HG02642 (cell line): Measurements from ENCODE around the gene MOCS1.

ENCODE experiments used
- ATAC-seq: cut with Tn5 transposase; IDR thresholded peaks from one replicate; pipeline ENCODE4 v1.9.1; 2021; ENCODE audit warnings: mild to moderate bottlenecking; ENCODE audit not compliant: unreplicated experiment, poor library complexity

Gene MOCS1

GRCh38 chr6:39950125-39950720 lies 16.0 kb upstream of the MOCS1 start:
- ATAC-seq: no peak

- no peak for ATAC-seq
Observed at GRCh38 chr6:39948199-39948791, 14.0 kb upstream of the MOCS1 start.

- ATAC-seq: no peak
Observed at GRCh38 chr6:39947611-39948068, 13.4 kb upstream of the MOCS1 start.

- ATAC-seq: no peak
Observed at GRCh38 chr6:39945626-39946025, 11.4 kb upstream of the MOCS1 start.

GRCh38 chr6:39942903-39943580 lies 8.8 kb upstream of the MOCS1 start:
- ATAC-seq: no peak

- ATAC-seq: no peak
Observed at GRCh38 chr6:39941820-39942219, 7.6 kb upstream of the MOCS1 start.

GRCh38 chr6:39941138-39941537 lies 6.9 kb upstream of the MOCS1 start:
- no peak for ATAC-seq

- ATAC-seq: no peak
Observed at GRCh38 chr6:39938773-39939654, 4.8 kb upstream of the MOCS1 start.

GRCh38 chr6:39937686-39938333 lies 3.5 kb upstream of the MOCS1 start:
- ATAC-seq: no peak

GRCh38 chr6:39936857-39937256 lies 2.6 kb upstream of the MOCS1 start:
- no peak for ATAC-seq

GRCh38 chr6:39935241-39935640 lies 979 bp upstream of the MOCS1 start:
- ATAC-seq: no peak

GRCh38 chr6:39933669-39934130 lies 562 bp downstream of the MOCS1 start:
- ATAC-seq: no peak

- no peak for ATAC-seq
Observed at GRCh38 chr6:39932386-39932910, 1.8 kb downstream of the MOCS1 start.

GRCh38 chr6:39931607-39932006 lies 2.7 kb downstream of the MOCS1 start:
- no peak for ATAC-seq

GRCh38 chr6:39930540-39930939 lies 3.7 kb downstream of the MOCS1 start:
- ATAC-seq: no peak

GRCh38 chr6:39929733-39930461 lies 4.4 kb downstream of the MOCS1 start:
- ATAC-seq: no peak

GRCh38 chr6:39929039-39929732 lies 5.1 kb downstream of the MOCS1 start:
- no peak for ATAC-seq

GRCh38 chr6:39927159-39927558 lies 7.1 kb downstream of the MOCS1 start:
- ATAC-seq: no peak

- ATAC-seq: no peak
Observed at GRCh38 chr6:39926668-39927067, 7.6 kb downstream of the MOCS1 start.
